HG03378 (cell line): ENCODE measurements around the gene CASK.

Experiments used
- ATAC-seq: cut with Tn5 transposase; IDR thresholded peaks from one replicate; pipeline ENCODE4 v1.9.1; 2021; ENCODE audit warnings: mild to moderate bottlenecking, moderate library complexity; ENCODE audit not compliant: unreplicated experiment

Gene CASK

GRCh38 chrX:41475591-41476241 is 447.6 kb downstream of the CASK start:
- no peak for ATAC-seq

GRCh38 chrX:41475191-41475590 is 448.2 kb downstream of the CASK start:
- ATAC-seq: no peak

GRCh38 chrX:41474726-41475100 is 448.6 kb downstream of the CASK start:
- no peak for ATAC-seq

- ATAC-seq: no peak
Measured at GRCh38 chrX:41473936-41474725, 449.2 kb downstream of the CASK start.

- no peak for ATAC-seq
Measured at GRCh38 chrX:41472231-41472815, 451.0 kb downstream of the CASK start.

GRCh38 chrX:41471786-41472185 is 451.6 kb downstream of the CASK start:
- ATAC-seq: no peak

- no peak for ATAC-seq
Measured at GRCh38 chrX:41470706-41471105, 452.6 kb downstream of the CASK start.

GRCh38 chrX:41468647-41469323 is 454.6 kb downstream of the CASK start:
- no peak for ATAC-seq
